IPS-NIHi7 (cell line): ENCODE measurements around the gene H1-8.
"Not testable (repeated sequence)": the region's sequence is repeated elsewhere in the genome, so short reads cannot be mapped to it uniquely, and the experiment has no call there.

Experiments
- DNase-seq: peaks from one replicate; pipeline ENCODE4 v3.0.0; 2012; ENCODE audit warnings: mixed read lengths; ENCODE audit errors: extremely low spot score

The H1-8 gene, protein sequence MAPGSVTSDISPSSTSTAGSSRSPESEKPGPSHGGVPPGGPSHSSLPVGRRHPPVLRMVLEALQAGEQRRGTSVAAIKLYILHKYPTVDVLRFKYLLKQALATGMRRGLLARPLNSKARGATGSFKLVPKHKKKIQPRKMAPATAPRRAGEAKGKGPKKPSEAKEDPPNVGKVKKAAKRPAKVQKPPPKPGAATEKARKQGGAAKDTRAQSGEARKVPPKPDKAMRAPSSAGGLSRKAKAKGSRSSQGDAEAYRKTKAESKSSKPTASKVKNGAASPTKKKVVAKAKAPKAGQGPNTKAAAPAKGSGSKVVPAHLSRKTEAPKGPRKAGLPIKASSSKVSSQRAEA

DNA sequence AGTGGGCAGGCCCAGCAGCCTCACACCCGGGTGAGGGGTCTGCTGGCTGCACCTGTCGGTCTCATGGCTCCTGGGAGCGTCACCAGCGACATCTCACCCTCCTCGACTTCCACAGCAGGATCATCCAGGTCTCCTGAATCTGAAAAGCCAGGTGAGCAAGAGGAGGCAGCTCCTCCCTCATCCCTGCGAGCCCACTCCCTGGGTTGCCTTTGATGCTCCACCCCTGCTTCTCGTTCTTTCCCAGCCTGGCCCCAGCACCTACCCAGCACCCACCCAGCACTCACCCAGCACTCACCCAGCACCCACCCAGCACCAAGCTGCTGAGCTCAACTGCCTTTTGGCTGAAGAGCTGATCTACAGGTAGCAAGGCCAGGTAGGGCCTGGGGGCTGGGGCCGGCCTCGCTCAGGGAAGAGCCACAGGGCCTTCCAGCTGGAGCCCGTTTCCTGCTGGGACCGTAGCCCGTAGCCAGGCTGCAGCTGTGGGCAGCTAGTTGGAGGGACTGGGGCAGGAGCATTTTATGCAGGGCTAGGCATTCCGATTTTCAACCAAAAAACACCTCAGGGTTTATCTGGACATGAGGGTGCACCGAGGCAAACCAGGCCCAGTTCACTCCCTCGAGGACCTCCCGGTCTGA lies at the start of gene H1-8:
TSS of gene H1-8 (plus strand) at position 20 of the 635 bp plus-strand sequence. CDS start at position 64, 44 bp downstream.
- no peak for DNase-seq

DNA sequence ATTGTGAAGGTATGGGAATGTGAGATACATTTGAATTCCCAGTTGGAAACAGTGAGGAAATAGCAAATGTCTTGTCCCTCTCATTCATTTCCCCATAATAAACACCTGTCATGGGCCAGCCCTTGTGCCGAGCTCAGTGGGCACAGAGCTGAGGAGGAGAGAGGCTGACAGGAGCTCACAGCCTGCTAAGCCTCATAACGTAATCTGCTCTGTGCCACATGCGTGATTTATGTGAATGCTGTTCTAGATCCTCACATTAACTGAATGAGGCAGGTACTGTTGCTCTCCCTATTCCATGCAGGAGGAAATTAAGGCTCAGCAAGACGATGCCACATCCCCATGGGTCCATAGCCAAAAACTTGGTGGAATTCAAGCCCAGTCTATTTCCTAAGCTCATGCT lies 49.8 kb upstream of the H1-8 start:
- DNase-seq: no peak

DNA sequence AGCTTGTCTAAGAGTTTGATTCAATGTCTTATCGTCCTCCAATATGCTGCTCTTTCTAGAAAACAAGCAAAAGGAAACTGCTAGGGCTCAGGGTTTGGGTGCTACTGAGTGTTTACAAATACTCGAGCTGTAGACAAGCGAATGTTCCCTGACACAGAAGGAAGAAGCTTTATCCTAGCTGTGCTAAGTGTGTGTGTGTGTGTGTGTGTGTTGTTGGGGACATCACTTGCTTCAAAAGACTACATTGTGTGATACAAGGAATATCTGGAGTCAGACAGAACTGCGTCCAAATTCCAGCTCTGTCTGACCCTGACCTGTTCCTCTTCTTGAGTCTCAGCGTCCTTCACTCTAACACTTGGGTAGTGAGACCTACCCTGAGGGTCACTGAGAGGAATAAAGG lies 48.5 kb upstream of the H1-8 start:
- DNase-seq: not testable (repeated sequence)

DNA sequence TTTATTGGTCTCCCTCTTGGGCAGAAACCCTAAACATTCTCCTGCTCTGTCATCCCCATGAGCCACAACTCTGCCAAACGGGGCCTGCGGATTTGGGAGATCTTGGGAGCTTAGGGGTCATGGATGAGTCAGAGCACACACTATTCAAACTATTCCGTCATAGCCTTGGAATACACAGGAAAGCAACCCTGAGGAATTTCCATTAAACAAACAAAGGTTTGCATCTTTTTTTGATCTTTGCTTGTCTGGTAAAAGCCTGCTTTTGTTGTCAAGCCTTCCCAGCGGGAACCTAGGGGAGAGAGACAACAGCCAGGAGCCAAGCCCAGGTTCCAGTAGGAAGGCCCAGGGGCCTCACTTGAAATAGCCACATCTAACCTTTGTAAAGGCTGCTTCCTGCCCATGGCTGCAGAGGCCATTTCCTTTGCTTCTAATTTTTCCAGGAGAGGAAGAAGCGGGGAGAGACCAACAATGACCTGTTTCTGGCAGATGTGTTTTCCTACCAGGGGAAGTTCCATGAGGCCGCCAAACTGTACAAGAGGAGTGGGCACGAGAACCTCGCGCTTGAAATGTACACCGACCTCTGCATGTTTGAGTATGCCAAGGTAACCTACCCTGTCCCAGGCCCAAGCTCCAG lies 47.9 kb upstream of the H1-8 start:
- not testable (repeated sequence) for DNase-seq

DNA sequence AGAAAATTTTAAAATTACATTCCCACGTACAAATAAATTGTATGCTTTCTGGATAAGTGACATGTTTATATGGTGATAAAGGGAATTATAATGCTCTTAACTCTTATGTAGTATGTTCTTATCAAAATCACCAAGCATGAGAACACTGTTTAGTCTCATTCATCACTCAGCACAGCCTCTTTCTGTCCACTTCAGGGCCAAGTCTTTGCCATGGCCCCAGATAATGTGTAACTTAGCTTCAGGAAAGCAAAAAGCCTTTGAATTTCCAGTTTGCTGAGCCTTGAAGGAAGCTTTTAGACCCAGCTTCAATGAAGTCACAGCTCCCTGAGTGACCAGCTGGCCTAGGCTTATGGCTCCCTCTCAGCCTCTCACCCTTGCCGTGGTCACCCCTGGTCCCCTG lies 45.1 kb upstream of the H1-8 start:
- DNase-seq: not testable (repeated sequence)

DNA sequence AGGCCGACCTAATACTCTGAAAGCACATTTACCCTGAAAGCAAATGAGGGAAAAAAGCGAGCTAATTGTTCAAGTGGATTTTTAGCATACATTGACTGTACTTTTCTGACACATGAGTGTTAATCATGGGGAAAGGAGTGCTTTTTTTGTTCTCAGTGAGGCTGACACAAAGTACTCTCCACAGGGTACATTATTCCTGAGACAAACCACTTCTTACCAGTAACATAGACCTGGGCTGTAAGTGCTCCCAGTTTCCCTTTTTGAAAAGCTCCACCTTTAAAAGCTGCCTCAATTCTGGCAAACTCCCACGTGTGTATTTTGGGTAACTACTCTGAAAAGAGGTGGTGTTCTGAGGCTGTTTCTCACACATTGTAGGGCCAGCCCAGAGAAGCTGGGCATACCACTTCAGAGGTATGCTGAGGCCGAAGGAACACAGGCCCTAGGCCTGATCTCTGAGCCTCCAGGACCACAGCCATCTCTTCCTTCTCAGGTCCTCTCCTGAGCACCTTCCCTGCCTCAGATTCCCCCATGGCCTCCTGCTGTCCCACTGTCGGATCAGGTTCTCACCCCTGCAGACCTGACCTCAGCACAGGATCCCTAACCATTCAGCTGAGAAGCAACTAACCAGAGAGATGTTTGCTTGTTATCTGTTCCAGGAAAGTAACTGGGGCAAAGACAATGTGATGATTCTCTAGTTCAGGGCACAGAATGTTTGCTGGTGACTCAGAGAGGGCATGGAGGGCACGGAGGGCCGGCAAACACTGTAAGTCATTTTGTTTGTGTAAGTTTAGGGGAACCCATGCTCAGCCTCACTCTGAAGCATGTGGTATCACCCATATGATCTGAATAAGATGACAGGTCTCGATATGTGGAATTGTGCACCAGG lies 44.1 kb upstream of the H1-8 start:
- not testable (repeated sequence) for DNase-seq

DNA sequence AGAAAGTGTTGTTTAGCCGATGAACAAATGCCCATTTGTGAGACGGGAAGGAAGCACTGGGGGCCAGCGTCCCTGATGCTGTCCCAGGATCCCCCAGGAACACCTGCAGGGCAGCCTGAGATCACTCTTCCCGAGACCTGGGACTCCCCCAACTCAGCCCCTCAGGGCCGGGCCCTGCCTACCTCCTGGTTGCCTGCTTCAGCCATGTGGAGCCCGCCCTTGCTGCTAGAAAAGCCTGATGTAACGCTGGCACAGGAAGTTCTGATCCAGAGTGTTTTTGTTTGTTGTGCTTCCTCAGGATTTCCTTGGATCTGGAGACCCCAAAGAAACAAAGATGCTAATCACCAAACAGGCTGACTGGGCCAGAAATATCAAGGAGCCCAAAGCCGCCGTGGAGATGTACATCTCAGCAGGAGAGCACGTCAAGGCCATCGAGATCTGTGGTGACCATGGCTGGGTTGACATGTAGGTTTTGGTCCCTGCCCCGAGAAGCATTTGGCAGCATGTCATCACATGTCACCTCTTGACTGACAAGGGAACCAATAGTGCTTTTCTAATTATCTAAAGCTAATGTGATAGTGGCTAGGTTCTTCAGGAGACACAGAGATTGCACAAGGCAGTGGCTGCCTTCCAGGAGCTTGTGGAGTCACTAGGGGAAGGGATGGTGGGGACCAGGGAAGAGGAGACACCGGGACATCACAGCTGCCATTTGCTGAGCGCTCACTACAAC lies 43.2 kb upstream of the H1-8 start:
- not testable (repeated sequence) for DNase-seq

DNA sequence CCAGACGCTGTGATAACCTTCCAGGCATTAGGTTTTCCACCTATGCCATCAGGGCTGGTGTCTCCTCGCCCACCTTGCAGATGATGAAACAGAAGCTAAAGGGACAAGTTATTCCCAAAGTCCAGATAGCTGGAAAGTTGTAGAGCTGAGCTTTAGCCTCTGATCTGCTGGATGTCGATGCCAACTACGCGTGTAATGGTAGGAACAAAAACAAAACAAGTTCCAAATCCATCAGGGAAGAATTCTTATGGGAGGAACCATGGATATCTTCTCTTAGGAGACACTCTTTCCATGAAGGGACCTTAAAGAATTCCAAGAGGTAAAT lies 42.7 kb upstream of the H1-8 start:
- no peak for DNase-seq

DNA sequence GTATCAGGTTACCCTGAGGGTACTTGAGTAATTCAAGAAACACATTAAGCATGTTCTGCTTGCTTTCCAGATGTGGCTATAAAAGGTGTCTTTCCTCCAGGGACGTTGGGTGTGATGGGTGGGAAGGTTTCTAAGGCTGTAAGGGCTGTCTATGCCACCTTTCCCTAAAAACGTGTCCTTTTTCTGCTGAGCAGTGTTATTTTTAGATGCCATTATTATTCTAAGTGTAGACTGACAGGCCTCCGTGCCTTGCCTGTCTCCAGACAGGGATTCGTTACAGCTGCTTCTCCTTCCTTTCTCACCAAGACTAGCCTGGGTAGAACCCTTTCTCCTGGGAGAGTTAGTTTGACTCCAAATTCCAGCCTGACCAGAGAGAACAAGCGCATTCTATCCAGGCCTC lies 41.3 kb upstream of the H1-8 start:
- DNase-seq: no peak

DNA sequence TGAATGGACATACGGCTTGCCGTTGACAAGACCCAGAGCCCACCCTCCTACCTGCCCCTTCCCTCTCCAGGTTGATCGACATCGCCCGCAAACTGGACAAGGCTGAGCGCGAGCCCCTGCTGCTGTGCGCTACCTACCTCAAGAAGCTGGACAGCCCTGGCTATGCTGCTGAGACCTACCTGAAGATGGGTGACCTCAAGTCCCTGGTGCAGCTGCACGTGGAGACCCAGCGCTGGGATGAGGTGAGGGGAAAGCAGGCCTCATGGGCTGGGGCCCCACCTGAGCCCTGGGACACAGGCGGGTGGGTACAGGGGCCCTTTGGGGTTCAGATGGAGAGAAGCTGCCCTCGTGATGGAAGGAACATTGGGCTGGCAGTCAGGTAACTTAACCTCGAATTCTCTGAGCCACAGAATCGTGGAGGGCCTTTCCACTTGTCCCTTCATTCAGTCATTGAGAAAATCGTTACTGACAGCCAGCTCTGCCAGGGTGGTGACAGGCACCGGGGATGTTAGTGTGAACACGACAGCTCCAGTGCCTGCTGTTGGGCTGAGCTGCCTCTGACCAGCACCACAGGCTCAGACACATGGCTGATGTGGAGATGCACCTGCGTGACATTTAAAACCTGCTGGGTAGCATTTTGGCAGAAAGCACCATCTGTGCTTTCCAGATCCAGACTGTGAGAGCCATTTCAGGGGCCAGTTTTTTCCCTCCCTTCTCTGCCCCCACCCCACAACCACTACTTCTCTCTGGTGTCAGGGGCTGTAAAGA lies 40.1 kb upstream of the H1-8 start:
- DNase-seq: no peak

DNA sequence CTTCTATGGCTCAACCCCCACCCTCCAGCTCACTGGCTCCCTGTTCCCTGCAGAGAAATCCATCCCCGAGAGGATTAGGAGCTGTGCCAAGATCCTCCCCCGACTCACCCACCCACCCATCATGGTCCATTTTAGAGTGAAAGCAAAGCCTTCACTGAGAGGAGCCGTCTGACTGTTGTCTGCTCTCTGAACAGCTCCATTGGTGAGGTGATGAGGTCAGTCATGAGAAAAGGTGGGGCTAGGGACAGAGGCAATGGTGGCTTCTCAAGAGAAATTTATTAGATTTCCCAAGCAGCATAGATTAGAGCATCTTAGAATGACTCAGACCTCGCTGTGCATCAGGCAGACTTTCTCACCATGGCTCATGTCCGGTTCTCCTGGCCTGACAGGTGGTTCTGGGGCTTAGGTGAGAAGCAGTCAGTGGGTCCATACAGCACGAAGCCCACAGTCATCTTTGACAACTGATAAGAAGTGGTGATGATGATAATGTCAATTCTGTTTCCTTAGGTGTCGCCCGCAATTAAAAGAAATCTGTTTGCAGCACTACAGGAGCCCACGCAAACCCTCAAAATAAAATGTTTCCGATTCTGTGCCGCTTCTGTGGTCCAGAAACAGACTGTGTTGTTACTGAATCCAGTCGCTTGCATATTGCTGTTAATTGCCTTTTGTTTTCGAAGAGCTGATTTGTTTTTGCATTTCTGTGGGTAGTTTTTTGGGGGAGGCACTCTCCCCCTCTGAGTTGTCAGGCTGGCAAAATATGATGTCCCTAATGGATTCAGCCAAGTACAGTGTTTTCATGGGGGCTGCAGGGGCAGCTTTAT lies 39.3 kb upstream of the H1-8 start:
- DNase-seq: no peak

DNA sequence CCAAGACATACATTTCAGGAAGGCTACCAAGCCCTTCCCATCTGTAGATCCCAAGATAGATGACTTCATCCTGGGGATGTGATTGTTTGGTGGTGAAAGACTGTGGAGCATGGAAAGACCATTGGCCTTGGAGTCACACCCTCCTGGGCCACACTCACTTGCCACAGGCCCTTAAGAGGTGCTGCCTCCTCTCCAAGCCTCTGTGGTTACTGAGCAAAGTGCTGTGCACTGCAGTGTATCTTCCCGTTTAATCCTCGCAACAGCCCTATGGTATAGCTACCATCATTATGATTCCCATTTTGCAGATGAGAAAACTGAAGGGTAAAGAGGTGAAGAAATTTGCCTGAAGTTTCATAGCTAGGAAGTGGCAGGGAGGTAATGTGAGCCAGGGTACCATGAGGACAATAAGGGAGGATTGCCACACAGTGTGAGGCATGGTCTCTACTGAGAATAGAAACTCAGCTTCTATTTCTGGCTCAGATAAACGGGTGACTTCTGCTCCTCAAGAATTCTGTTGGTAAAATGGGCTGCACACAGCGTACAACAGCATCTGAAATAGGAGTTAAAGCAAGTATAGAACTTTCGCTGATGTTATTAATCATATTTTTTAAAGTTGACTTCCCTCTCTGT lies 38.4 kb upstream of the H1-8 start:
- no peak for DNase-seq

DNA sequence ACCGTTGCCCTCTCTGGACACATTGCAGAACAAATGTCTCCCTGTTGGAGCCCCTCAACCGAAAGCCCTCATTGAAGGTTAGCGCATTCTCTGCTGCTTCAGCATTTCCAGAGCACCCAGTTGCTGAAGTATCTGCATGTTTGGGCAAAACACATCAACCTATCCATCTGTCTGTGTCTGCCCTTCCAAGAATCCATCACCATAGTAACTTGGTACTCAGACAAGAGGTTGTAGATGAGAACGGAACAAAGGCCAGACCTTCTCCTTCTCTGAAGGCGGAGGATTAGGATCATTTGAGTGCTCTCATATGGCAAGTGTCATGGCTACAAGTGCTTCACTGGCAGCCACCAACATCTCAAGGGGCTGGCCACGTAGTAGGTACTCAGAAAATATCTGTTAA lies 37.6 kb upstream of the H1-8 start:
- no peak for DNase-seq

DNA sequence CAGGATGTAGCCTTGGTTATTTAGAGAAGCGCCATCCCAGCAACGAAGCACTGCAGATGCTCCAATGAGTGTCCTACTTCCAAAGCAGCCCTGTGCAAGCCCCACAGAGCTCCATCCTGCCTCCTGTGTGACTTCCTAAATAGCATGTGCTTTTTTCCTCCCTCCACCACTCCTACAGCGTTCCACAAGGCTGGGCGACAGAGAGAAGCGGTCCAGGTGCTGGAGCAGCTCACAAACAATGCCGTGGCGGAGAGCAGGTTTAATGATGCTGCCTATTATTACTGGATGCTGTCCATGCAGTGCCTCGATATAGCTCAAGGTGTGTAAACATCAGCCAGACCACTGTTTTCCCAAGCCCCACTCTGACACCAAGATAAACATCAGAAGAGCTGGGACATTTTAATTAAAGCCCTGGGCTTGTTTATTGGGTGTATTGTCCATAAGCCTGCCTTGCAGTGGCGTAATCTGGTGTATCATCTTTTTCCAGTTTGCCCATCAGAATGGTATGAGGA lies 36.7 kb upstream of the H1-8 start:
- DNase-seq: no peak

DNA sequence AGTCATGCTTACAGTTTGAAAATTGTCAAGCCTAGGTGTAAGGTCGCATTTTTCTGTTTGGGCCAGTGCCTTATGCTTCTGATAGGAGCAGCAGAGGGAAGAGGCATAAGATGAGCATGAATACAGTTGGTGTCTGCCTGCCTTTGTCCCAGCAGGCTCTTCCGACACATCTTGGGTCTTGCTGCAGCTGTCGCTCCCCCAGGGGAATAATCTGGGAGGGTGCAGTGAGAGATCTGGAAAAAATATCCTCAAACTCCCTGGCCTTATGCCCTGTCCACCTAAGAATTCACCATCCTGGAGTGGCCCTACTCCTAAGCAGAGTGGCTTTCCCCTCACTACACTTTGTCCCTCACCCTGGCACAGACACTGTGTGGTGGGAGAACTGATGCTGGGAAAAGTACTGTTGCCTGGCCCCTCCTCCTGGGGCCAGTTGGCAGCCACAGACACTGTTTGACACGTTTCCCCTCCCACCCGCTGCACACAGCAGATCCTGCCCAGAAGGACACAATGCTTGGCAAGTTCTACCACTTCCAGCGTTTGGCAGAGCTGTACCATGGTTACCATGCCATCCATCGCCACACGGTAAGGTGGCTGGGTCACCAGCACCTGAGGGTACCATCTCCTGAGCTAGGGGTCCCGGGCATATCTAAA lies 35.7 kb upstream of the H1-8 start:
- no peak for DNase-seq

DNA sequence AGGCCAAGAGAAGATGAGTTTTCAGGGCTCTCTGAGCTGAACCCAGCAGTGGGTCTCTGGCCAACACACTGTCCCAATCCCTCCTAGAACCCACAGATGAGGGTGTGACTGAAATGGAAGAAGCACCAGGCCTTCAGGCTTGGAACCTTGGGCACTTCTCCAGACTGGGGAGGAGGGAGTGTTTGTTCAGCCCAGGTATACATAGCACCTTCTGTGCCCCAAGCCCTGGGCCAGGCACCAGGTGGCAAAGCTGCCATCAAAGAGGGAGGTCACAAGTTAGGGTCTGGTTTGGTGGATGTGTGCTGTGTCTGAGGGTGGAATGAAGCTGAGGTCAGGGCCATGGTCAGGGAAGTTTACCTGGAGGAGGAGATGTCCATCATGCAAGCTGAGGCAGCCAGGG lies 30.4 kb upstream of the H1-8 start:
- no peak for DNase-seq

DNA sequence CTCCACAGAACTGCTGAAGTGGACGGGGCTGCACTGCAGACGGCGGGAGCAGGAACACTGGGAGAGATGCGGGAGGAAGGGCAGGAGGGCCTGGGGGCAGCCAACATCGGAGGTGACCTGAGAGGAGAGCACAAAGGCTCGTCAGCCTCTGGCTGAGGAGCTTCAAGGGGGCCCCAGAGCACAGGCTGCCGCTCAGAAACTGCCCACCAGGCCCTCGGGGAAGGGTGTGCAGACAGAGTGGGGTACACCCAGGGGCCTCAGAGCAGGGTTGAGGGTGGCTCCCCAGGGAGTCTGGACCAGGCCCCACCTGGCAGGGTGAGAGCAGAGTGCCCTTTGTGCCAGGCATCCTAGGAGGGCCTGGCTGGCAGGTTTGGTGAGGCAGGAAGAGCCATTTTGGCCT lies 29.3 kb upstream of the H1-8 start:
- no peak for DNase-seq

DNA sequence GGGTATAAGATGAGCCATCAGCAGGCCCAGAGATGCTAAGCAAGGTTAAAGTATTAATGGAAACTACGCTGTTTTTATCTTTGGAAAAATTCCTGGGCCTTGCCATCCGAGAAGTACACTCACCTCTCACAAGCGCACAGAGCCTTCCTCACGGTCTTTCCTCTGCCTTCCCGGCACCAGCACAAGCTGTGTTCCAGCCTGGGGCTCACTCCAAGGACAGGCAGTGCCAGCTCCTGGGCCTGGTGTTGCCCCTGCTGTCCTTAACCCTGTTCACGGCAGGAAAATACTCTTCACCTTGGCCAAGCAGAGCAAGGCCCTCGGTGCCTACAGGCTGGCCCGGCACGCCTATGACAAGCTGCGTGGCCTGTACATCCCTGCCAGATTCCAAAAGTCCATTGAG lies 28.9 kb upstream of the H1-8 start:
- no peak for DNase-seq

DNA sequence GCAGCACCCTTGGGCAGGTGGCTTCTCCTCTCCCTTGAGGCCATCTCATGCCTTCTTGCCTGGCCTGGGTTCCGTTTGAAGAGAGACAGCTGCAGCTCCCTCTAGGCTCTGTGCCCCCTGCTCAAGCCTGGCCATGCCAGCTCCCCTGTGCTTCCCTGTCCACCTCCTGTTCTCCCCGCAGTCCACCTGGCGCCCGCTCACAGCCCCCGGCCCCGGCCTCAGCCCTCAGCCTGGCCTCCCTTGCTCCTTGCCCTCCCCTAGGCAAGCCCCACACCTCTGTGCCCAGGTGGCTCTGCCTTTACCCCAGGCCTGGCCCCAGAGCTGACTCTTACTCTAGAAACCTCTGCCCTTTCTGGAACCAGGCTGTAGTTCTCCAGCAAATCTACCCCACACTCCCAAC lies 28.4 kb upstream of the H1-8 start:
- DNase-seq: no peak
